Astrocyte (in vitro differentiated cells and primary cell): ENCODE data around the gene SLC25A13. TPM values are rescaled to one million over a fixed set of nuclear protein-coding genes. Genes with fewer than 3 reads are reported as not detected.

Experiments
- microRNA-seq: library from miRNA; unstranded; fragments of <30 nt; microRNA quantifications from one replicate; pipeline ENCODE4 v1.2.0, GENCODE V29; 2020
- total RNA-seq: library from RNA; stranded (reverse); gene quantifications from 2 replicates; pipeline ENCODE4 v1.2.1, GENCODE V29; 2021

SLC25A13 gene
- total RNA-seq, 1 donor from 2014 or later = 58.1 TPM

Small RNA genes within 50 kb of the gene (microRNA-seq; reads per million reads assigned to microRNA genes)
- gene MIR591 = not detected
